Measurements from ENCODE around the gene PCDHGB5.
"Not testable (repeated sequence)": the region's sequence is repeated elsewhere in the genome, so short reads cannot be mapped to it uniquely, and the experiment has no call there.

The PCDHGB5 gene

GRCh38 chr5:141413540-141414069, 15.9 kb downstream of the PCDHGB5 start:
- DNase-seq: no peak

DNA sequence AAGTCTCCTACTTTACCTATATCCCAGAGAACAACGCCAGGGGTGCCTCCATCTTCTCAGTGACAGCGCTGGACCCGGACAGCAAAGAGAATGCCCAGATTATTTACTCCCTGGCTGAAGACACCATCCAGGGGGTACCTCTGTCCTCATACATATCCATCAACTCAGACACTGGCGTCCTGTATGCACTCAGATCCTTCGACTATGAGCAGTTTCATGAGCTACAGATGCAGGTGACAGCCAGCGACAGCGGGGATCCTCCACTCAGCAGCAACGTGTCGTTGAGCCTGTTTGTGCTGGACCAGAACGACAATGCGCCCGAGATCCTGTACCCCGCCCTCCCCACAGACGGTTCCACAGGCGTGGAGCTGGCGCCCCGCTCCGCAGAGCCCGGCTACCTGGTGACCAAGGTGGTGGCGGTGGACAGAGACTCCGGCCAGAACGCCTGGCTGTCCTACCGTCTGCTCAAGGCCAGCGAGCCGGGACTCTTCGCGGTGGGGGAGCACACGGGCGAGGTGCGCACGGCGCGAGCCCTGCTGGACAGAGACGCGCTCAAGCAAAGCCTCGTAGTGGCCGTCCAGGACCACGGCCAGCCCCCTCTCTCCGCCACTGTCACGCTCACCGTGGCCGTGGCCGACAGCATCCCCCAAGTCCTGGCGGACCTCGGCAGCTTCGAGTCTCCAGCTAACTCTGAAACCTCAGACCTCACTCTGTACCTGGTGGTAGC, 17.0 kb downstream of the PCDHGB5 start:
- not testable (repeated sequence) for DNase-seq

DNA sequence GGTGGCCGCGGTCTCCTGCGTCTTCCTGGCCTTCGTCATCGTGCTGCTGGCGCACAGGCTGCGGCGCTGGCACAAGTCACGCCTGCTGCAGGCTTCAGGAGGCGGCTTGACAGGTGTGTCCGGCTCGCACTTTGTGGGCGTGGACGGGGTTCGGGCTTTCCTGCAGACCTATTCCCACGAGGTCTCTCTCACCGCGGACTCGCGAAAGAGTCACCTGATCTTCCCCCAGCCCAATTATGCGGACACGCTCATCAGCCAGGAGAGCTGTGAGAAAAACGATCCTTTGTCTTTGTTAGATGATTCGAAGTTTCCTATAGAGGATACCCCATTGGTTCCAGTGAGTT, 17.5 kb downstream of the PCDHGB5 start:
- DNase-seq: not testable (repeated sequence)

- peak; percentile 43 for DNase-seq
These were observed 19.9 kb downstream of the PCDHGB5 start, which contains the start of gene PCDHGB7 for GRCh38 chr5:141417494-141418172. Gene PCDHGB7 (plus strand): TSS chr5:141417677. CDS start chr5:141417860, 183 bp downstream.

DNA sequence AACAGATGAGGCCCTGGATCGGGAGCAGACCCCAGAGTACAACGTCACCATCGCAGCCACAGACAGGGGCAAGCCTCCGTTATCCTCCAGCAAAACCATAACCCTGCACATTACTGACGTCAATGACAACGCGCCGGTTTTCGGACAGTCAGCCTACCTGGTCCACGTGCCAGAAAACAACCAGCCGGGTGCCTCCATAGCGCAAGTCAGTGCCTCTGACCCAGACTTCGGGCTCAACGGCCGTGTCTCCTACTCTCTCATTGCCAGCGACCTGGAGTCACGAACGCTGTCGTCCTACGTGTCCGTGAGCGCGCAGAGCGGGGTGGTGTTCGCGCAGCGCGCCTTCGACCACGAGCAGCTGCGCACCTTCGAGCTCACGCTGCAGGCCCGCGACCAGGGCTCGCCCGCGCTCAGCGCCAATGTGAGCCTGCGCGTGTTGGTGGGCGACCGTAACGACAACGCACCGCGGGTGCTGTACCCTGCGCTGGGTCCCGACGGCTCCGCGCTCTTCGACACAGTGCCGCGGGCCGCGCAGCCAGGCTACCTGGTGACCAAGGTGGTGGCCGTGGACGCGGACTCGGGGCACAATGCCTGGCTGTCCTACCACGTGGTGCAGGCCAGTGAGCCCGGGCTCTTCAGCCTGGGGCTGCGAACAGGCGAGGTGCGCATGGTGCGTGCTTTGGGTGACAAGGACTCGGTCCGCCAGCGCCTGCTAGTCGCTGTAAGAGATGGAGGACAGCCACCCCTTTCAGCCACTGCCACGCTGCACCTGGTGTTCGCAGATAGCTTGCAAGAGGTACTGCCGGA, 21.5 kb downstream of the PCDHGB5 start:
- DNase-seq: no peak

DNA sequence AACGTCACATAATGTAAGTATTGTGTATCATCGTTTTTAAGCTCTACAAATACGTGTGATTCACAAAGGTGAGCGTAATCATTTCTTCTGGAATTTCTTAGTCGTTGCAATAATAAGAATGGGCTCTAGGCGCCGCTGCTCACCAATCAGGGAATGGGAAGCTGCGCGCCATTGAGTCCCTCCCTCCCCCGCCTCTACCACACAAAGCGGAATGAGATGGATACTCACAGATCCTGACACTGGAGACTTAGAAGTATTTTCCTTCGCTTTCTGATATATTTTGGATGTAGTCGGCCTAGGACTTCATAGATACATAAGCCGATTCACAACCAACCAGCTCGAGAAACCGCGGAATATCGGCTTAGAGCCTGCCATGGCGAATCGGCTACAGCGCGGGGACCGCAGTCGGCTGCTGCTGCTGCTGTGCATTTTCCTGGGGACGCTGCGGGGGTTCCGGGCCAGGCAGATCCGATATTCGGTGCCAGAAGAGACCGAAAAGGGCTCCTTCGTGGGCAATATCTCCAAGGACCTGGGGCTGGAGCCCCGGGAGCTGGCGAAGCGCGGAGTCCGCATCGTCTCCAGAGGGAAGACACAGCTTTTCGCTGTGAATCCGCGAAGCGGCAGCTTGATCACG, 23.2 kb downstream of the PCDHGB5 start, which contains the start of gene PCDHGA11:
PCDHGA11 (plus strand) TSS at position 197 of the 634 bp plus-strand sequence; CDS start at position 374, 177 bp downstream.
- DNase-seq: no peak

DNA sequence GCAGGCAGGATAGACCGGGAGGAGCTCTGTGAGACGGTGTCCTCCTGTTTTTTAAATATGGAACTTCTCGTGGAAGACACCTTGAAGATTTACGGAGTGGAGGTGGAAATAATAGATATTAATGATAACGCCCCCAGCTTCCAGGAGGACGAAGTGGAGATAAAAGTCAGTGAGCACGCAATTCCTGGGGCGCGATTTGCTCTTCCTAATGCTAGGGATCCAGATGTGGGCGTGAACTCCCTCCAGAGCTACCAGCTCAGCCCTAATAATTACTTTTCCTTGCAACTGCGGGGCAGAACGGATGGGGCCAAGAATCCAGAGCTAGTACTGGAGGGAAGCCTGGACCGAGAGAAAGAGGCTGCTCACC, 23.7 kb downstream of the PCDHGB5 start:
- DNase-seq: no peak

GRCh38 chr5:141422742-141423291, 25.1 kb downstream of the PCDHGB5 start:
- no peak for DNase-seq

DNA sequence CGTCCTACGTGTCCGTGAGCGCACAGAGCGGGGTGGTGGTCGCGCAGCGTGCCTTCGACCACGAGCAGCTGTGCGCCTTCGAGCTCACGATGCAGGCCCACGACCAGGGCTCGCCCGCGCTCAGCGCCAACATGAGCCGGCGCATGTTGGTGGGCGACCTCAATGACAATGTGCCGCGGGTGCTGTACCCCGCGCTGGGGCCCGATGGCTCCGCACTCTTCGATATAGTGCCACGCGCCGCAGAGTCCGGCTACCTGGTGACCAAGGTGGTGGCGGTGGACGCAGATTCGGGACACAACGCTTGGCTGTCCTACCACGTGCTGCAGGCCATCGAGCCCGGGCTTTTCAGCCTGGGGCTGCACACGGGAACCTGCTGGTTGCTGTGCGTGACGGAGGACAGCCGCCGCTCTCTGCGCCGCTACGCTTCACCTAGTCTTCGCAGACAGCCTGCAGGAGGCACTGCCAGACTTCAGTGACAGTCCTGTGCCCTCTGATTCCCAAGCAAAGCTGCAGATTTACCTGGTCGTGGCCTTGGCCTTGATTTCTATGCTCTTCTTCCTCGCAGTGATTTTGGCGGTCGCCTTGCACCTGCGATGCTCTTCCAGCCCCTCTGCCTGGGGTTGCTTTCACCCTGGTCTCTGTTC, 30.2 kb downstream of the PCDHGB5 start:
- no peak for DNase-seq

DNA sequence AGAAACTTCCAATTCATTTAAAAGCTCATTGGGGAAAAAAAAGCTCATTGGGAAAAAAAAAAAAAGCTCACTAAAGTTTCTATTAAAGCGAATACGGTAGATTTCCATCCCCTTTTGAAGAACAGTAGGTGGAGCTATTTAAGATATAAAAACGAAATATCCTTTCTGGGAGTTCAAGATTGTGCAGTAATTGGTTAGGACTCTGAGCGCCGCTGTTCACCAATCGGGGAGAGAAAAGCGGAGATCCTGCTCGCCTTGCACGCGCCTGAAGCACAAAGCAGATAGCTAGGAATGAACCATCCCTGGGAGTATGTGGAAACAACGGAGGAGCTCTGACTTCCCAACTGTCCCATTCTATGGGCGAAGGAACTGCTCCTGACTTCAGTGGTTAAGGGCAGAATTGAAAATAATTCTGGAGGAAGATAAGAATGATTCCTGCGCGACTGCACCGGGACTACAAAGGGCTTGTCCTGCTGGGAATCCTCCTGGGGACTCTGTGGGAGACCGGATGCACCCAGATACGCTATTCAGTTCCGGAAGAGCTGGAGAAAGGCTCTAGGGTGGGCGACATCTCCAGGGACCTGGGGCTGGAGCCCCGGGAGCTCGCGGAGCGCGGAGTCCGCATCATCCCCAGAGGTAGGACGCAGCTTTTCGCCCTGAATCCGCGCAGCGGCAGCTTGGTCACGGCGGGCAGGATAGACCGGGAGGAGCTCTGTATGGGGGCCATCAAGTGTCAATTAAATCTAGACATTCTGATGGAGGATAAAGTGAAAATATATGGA, 32.8 kb downstream of the PCDHGB5 start, which contains the start of gene PCDHGA12:
PCDHGA12 (plus strand) TSS at position 176 of the 782 bp plus-strand sequence; CDS start at position 429, 253 bp downstream.
- peak; percentile 22 for DNase-seq

GRCh38 chr5:141431286-141431685, 33.5 kb downstream of the PCDHGB5 start:
- DNase-seq: no peak

- DNase-seq: not testable (repeated sequence)
These were observed 34.6 kb downstream of the PCDHGB5 start for GRCh38 chr5:141432308-141432707.

- DNase-seq: not testable (repeated sequence)
These were observed 35.0 kb downstream of the PCDHGB5 start for GRCh38 chr5:141432726-141433125.

- DNase-seq: no peak
These were observed 36.3 kb downstream of the PCDHGB5 start for GRCh38 chr5:141434006-141434405.

DNA sequence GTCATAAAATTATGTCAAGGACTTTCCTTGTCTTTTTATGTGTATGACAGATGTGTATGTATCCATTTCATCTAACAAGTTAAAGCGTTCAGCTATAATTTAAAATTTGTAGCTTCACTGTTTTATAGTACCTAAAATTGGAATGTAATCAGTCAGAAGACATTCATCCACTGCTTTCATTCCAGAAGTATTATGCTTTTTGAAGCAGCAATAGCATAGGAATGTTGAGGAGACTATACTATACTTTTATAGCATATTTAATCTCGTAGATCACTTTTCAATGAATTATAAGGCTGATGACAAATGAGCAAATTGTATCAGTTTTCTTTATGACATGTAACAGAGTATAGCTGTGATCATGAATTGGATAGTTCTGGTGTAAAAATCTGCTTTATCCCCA, 39.5 kb downstream of the PCDHGB5 start:
- no peak for DNase-seq

DNA sequence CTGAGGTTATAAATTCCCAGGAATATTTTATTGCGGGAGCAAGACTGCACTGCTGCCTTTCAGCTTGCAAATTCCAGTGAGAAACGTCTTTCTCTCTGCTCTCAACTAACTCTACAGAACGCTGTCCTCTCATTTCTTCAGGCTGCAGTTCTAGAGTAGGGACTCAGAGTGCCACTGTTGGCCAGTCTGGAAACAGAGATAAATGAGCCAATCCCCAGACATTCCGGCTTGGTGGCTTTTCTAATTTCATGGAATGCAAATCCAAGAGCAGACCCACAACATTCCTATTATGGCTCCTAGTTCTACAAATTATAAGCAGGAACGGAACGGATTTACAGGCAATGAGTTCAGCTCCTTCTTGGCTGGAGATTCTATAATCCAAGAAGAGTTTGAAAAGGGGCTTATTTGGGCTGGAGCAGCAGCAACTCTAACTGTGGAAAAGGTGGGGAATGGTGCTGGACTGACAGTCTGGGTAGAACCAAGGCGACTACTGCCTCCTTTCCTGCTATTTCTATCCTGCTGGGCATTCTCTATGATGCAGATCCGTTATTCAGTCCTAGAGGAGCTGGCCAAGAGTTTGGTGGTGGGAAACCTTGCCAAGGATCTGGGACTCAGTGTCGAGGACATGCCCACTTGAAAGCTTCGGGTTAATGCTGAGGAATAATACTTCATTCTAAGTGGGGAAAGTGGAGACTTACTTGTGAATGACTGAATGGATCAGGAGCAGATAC, 41.8 kb downstream of the PCDHGB5 start:
- no peak for DNase-seq

GRCh38 chr5:141440341-141440740, 42.6 kb downstream of the PCDHGB5 start:
- no peak for DNase-seq

DNA sequence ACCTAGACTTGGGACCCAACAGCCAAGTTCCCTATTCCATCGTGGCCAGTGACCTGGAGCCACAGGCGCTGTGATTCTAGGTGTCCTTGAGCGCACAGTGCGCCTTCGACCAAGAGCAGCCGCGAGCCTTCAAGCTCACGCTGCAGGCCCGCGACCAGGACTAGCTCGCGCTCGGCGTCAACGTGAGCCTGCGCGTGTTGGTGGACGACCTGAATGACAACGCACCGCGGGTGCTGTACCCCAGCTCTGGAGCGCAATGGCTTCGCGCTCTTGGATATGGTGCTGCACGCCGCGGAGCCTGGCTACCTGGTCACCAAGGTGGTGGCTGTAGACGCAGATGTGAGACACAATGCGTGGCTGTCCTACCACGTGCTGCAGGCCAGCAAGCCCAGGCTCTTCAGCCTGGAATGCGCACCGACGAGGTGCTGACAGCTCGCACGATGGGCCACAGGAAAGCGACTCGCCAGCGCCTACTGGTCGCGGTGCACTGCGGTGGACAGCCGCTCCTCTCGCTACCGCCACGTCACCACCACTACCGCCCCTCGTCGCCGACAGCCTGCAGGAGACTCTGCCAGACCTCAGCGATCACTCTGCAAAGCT, 43.9 kb downstream of the PCDHGB5 start:
- no peak for DNase-seq

All from CD4-positive, alpha-beta T cell treated with Interferon gamma for 1 hour (primary cell).